Ishikawa (cell line): ENCODE measurements around the gene KCNT1.

ENCODE experiments used
- EGR1 ChIP-seq: IDR thresholded peaks from 2 replicates; pipeline ENCODE4 v1.6.1; 2012
- EP300 ChIP-seq: IDR thresholded peaks from 2 replicates; pipeline ENCODE4 v1.6.1; 2012; ENCODE audit warnings: borderline replicate concordance
- FOXM1 ChIP-seq: IDR thresholded peaks from 2 replicates; pipeline ENCODE4 v1.6.1; 2012; ENCODE audit warnings: low read depth, borderline replicate concordance
- TAF1 ChIP-seq: IDR thresholded peaks from 2 replicates; pipeline ENCODE4 v1.6.1; 2012; ENCODE audit warnings: low read depth, mild to moderate bottlenecking
- TCF12 ChIP-seq: IDR thresholded peaks from 2 replicates; pipeline ENCODE4 v1.6.1; 2012; ENCODE audit warnings: low read depth
- TEAD4 ChIP-seq: IDR thresholded peaks from 2 replicates; pipeline ENCODE4 v1.6.1; 2012
- YY1 ChIP-seq: IDR thresholded peaks from 2 replicates; pipeline ENCODE4 v1.6.1; 2012; ENCODE audit warnings: low read depth

DNA sequence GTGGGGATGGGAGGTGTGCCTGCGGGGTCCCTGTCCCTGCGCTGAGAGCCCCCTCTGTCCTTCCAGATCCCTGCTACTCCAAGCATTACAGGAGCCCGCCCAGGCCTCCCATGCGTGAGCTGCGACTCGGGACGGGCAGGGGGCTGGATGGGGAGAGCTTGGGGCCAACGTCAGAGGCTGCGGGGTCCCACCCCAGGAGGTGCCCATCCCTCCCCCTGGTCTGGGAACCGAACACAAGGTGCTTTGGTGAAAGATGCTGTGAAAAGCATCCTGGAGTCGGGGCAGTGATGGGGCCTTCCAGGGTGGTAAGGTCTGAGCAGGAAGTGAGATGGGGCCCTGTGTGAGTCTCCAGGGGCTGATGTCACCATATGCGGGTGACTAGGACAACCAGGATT lies 36.2 kb upstream of the KCNT1 start:
- TF ChIP-seq EP300 (no peak), YY1 (no peak), FOXM1 (no peak), EGR1 (no peak), TAF1 (no peak), TEAD4 (no peak), TCF12 (no peak)
